HG02610 (cell line): ENCODE results near the gene GKN2.

Experiments
- ATAC-seq: cut with Tn5 transposase; IDR thresholded peaks from one replicate; pipeline ENCODE4 v1.9.1; 2021; ENCODE audit warnings: mild to moderate bottlenecking, moderate library complexity; ENCODE audit not compliant: unreplicated experiment

The GKN2 gene

GRCh38 chr2:68952887-68953521 is at the start of gene GKN2:
Gene GKN2 (minus strand): TSS chr2:68952893. CDS start chr2:68952861, 32 bp downstream.
- no peak for ATAC-seq

DNA sequence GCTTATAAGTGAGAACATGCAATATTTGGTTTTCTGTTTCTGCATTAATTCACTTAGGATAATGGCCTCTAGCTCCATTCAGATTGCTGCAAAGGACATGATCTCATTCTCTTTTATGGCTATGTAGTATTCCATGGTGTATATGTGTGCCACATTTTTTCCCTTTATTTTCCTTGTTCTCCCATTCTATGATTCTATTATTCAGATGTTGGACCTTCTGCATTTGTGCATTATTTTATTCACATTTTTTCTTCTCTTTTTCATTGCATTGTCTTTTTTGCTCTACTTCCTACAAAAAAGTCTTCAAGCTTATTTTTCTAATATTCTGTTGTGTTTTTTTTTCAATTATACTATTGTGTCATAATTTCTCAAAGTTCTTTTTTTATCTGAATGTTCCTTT is 49.2 kb upstream of the GKN2 start:
- no peak for ATAC-seq

GRCh38 chr2:68997401-68997800 is 44.7 kb upstream of the GKN2 start:
- ATAC-seq = no peak

DNA sequence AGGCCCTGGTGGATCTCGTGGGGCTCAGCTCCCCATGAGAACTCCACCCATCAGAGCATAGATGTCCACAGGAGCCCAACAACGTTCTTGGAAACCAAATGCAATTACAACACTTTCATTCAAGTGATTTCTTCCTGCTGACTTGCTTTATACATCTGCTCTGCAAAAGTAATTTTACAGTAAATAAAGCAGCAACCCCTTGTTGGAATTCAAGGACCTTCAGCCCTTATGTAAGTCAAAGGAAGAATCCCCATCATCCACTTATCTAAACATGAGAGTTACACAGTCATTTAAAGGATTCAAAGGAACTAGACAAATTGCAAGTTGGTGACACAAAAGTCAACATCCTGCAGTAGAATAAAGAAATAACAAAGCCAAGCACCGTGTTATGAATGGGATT is 43.2 kb upstream of the GKN2 start:
- no peak for ATAC-seq

DNA sequence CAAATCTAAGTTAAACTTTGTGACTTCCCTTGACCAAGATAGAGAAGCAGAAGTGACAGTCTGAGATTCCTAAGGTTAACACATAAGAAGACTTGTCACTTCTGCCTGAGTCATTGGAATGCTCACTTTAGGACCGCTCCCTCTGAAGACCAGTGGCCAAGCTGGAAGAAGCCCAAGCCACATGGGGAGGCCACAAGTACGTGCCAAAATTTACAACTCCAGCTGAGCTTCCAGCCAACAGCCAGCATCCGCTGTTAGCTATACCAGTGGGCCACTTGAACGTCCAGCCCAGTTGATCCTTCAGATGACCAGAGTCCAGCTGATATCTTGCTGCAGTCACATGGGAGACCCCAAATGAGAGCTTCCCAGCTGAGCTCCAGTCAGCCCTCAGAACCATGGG is 42.2 kb upstream of the GKN2 start:
- no peak for ATAC-seq

DNA sequence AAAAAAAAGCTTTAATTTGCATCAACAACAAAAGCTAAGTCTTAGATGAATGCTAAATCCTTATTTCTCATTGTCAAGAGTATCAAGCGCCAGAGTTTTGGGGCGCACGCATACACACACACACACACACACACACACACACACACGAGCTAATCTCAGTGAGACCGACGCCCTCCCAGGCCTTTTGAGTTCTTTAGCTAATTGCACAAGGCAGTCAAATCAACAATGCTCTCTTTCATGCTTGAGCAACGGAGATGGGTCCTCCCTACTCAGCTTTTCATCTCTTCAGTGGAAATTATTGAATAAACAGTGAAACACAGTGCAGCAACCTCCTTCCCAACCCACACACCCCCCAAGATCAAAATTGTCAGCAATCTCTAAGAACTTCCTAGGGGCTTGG is 41.0 kb upstream of the GKN2 start:
- ATAC-seq = no peak

DNA sequence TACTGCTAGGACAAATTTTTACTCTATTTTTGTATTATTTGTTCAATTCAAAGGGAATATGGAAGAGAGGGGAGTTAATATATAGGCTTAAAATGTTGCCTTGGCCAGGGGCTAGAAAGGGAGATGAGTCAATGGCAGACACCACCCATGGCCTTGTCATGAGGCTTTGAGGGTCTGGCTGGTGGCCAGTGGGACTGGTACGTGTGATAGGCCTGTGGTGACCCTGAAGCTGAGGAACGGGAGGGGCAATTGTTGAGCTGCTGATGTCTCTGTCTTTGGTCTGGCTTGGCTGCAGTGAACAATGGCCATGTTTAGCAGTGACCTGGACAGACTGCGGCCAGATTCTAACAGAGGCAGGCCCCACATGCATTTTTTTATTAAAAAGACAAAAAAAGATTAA is 40.2 kb upstream of the GKN2 start:
- ATAC-seq = no peak

GRCh38 chr2:68992341-68992740 is 39.6 kb upstream of the GKN2 start:
- ATAC-seq = no peak

GRCh38 chr2:68989035-68989434 is 36.3 kb upstream of the GKN2 start:
- ATAC-seq = no peak

DNA sequence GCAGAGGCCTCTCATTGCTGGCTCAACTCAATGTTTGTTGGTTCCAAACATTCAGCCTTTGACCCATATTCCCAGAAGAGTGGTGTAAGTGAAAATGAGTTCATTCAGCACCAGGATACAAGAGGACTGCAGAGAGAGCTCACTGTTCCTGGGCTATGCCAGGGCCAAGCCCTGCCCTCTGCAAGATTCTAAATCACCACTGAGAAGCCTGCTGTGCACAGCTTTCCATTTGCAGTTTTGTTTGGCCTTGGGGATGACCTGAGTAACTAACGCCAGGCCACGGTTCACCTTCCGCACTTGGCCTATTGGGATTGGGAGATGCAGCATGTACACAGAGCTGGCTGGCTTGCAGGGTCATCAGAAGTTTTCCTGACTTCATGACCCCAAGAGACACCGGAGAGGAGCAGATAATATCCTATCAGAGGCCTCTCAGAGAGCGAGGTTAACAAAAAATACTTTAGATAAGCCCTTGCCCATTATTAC is 34.4 kb upstream of the GKN2 start:
- ATAC-seq = no peak

GRCh38 chr2:68980956-68981355 is 28.3 kb upstream of the GKN2 start:
- ATAC-seq = no peak

- ATAC-seq = no peak
Observed at GRCh38 chr2:68978098-68978497, 25.4 kb upstream of the GKN2 start.

- ATAC-seq = no peak
Observed at GRCh38 chr2:68977453-68977852, 24.8 kb upstream of the GKN2 start.

DNA sequence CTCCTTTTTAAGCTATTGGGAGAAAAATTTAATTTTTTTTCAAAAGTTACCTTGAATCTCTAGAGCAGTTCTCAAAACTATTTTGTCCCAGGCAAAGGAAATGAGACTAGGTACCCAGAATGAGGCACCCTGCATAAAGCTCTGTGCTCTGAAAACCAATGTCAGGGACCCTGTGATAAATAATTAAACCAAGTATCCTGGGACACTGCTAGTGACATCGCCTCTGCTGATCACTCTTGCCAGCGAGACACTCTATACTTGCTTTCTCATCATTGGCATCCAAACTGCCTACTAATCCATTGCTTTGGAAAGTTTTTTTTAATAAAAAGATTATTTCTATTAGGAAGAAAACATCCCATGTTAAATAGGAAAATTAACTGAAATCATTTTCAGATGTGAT is 23.2 kb upstream of the GKN2 start:
- ATAC-seq = no peak

DNA sequence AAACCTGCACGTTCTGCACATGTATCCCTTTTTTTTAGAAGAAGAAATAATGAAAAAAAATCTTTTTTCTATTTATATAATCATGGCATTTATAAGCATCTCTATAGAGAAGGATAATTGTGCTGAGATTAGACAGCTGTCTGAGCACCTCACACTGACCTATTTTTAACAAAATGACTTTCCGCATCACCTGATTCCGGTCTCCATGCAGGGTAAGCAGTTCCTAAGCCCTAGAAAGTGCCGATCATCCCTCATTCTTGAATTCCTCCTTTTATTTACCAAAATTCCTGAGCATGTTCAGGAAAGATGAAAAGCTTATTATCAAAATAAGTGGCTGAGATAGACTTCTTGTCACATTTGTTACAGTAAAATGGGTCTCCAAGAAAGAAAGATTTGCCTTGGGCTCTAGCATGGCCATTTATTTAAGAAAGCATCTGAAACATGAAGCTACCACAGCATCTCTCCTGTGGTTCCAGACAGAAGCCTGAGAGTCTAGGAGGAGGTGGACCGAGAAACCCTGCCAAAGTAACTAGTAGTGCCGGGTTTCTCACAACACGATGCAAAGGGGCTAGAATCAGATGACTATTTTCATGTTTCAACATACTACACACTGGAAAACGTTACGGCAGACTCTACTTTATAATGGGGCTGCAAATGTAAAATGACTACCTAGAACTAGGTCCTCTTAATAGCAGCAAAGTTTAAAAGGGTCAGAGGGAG is 22.4 kb upstream of the GKN2 start:
- ATAC-seq = no peak

DNA sequence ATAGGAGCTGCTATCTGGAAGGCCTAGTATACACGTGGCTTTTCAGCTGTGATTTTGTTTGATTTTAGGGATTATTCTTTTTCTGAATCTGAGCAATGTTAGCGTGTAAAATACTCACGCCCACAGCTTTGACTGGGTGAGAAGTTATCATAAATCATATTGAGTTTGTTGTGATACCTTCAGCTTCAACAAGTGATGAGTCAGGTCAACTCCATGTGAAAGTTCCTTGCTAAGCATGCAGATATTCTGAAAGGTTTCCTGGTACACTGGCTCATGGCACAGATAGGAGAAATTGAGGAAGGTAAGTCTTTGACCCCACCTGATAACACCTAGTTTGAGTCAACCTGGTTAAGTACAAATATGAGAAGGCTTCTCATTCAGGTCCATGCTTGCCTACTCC is 21.6 kb upstream of the GKN2 start, which contains the start of gene GKN1:
Gene GKN1, plus strand, starts transcription at position 386 of the 400 bp plus-strand sequence. CDS start 42 bp downstream, outside the sequence.
- ATAC-seq = no peak

DNA sequence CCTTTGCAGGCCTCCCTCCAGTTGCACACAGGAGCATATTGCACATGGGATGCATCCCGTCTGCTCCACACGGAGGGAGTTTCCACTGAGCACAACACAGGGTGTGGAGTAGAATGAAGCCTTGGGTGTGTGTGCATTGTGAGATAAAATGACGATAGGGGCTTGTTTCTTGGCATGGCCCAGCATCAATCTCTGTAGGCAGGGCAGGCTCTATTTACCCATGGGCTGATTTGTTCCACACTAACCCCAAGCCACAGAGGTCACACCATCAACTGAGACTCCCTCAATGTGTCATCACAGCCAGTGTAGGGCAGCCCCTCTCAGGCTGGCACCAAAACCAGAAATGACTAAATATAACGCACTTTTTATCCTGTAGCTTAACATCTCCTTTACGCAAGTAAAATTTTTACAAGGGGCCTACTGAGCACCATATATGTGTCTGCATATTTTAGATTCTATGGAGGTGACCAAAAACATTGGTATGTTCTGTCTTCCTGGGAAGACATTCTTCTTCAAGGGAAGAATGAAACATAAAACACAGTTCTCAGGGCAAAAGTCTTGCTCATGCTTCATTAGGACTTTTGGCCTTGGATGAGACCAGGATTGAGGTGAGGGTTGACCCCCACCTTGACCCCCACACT is 19.0 kb upstream of the GKN2 start:
- ATAC-seq = no peak

GRCh38 chr2:68970566-68971265 is 18.0 kb upstream of the GKN2 start:
- ATAC-seq = no peak

GRCh38 chr2:68969736-68970490 is 17.2 kb upstream of the GKN2 start:
- no peak for ATAC-seq

DNA sequence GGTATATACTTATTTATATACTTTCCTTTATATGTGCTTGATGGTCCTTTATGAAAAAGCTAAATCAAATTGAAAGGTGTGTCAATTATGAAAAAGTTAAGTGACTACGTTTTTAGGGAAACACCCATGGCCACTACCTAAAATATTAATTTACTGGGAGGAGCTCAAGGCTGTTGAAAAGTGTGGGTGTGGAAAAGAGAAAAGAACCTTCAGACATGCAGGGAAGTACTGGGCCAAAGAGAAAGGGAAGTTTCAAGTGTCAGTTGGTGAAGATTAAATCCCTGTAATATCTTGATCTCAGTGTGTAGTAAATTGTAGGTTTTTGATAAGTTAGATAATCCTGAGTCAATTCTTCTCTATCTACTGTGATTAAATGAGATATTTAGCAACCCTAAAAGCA is 15.5 kb upstream of the GKN2 start:
- ATAC-seq = no peak

DNA sequence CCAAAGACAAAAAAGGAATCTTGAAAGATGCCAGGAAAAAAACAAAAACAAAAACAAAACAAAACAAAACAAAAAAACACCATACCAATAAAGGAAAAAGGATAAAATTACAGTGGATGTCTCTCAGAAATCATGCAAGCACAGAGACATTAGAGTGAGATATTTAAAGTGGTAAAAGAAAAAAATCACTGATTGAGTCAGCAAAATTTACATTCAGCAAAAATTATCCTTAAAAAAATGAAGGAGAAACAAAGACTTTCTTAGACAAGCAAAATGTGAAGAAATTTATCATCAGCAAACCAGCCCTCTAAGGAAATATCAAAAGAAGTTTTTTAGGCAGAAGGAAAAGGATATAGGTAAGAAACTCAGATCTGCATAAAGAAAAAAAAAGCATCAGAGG is 11.6 kb upstream of the GKN2 start:
- ATAC-seq = no peak
